NCI-H1436 (cell line): ENCODE data around the gene DNASE1L1.
"Not testable (repeated sequence)": the region's sequence is repeated elsewhere in the genome, so short reads cannot be mapped to it uniquely, and the experiment has no call there.

Source experiments
- DNase-seq: peaks from one replicate; lab custom pipeline; 2025; lab: John Stamatoyannopoulos, UW

The DNASE1L1 gene

DNA sequence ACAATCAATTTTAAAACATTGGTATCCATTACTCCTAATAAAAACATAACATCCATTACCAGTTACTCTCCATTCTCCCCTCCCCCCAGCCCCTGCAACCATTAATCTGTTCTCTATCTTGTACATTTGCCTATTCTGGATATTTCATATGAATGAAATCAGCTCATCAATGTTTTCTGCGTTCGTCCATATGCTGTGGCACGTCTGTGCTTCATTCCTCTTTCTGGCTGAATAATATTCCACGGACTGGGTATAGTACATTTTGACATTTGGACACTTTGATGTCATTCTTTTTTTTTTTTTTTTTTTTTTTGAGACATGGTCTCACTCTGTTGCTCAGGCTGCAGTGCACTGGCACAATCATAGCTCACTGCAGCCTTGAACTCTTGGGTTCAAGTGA lies 5.2 kb downstream of the DNASE1L1 start:
- no peak for DNase-seq

GRCh38 chrX:154403192-154403591 lies 5.9 kb downstream of the DNASE1L1 start:
- no peak for DNase-seq

DNA sequence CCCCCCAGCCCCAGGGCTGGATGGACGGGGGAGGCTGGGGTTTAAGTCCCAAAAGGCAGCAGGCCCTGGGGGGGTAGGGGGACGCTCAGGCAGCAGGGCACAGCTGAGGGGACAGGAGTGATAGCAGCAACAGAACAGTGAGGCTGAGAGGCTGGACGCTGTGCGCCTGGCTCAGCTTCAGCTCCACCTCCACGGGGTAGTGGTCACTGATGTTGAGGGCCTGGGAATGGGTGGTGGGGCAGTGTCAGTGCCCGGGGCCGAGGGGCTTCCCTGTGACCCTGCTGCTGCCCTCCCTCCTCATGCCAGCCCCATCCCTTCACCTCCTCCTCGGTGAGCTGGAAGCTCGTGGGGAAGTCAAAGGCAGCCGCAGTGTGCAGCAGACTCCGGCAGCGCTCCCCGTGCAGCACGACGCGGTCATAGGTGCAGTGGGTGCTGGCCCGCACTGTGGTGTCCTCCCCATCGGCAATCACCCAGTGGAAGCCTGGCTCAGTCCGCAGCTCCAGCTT lies 6.4 kb downstream of the DNASE1L1 start:
- DNase-seq, result no peak

GRCh38 chrX:154401918-154402621 lies 7.0 kb downstream of the DNASE1L1 start:
- no peak for DNase-seq

- no peak for DNase-seq
These were observed 7.8 kb downstream of the DNASE1L1 start for GRCh38 chrX:154401045-154401799.

DNA sequence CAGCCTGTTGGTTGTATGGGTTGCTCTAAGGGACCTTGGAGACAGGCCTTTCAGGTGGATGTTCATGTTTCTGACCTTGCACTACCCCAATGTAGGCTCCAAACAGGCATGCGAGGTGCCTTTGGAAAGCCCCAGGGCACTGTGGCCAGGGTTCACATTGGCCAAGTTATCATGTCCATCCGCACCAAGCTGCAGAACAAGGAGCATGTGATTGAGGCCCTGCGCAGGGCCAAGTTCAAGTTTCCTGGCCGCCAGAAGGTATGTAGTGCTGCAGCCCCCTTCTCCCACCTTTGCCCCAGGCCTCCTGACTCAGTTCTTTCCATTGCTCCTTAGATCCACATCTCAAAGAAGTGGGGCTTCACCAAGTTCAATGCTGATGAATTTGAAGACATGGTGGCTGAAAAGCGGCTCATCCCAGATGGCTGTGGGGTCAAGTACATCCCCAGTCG lies 8.7 kb downstream of the DNASE1L1 start:
- DNase-seq, result not testable (repeated sequence)

DNA sequence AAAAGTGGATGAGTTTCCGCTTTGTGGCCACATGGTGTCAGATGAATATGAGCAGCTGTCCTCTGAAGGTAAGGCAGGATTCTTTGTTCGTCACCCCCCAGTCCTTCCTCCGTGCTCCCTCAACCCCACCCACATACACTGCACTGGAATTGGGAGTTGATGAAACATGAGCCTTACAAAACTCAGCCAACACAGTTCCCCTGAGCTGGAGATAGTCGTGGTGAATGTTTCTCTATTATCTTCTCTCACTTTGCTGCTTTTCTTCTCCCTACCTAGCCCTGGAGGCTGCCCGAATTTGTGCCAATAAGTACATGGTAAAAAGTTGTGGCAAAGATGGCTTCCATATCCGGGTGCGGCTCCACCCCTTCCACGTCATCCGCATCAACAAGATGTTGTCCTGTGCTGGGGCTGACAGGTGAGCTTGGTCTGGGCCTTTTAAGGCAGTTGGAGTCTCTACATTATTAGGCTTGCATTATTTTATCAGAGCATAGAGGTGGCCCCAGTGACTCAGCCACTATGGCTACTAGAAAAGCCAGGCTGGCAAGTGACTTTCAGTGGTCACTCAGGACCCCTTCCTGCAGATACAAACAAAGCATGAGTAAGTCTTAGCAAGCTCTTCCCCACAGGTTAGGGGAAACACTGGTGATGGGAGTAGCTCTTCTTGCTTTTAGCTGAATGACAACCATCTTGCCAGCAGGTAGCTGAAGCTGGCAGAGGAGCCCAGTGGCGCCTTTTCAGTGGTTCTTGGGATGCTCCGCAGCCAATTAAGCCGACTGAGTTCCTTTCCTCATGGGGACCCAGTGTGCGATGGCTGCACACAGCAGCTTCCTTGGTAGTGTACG lies 9.3 kb downstream of the DNASE1L1 start:
- no peak for DNase-seq

- DNase-seq, result peak; percentile 81
These were observed 10.2 kb downstream of the DNASE1L1 start for GRCh38 chrX:154398668-154399526.

DNA sequence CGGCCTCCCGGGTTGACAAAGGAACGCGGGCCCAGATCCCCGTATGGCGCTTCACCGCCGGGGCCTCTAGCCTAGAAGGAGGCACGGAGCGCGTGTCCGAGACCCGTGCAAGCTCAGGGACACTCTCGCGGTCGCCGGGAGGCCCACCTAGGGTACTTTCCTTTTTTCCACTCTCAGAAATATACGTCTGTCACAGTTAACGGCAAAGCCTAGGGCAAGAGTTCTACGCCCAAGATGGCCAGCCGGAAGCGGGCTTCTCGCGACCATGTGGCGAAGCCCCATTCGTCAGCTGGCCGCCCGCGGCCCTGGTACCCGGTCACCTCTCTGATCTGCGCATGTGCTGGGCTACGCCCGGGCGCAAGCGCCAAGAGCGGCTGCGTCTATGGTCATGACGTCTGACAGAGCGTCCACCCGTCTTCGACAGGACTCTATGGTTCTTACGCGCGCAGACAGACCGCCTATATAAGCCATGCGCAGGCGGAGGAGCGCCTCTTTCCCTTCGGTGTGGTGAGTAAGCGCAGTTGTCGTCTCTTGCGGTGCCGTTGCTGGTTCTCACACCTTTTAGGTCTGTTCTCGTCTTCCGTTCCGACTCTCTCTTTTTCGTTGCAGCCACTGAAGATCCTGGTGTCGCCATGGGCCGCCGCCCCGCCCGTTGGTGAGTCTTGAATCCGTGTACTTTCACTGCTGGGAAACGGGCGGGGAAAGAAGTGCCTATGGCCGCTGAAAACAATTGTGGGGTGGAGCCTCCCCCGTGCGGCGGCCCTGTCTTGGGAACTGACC lies 11.0 kb downstream of the DNASE1L1 start, which contains the start of gene RPL10:
RPL10 (plus strand) TSS at position 490 of the 780 bp plus-strand sequence; CDS start at position 633, 143 bp downstream.
- DNase-seq, result peak; percentile 98

GRCh38 chrX:154396973-154397887 lies 11.8 kb downstream of the DNASE1L1 start:
- DNase-seq, result peak; percentile 59

- not testable (repeated sequence) for DNase-seq
These were observed 12.7 kb downstream of the DNASE1L1 start for GRCh38 chrX:154396363-154396762.

DNA sequence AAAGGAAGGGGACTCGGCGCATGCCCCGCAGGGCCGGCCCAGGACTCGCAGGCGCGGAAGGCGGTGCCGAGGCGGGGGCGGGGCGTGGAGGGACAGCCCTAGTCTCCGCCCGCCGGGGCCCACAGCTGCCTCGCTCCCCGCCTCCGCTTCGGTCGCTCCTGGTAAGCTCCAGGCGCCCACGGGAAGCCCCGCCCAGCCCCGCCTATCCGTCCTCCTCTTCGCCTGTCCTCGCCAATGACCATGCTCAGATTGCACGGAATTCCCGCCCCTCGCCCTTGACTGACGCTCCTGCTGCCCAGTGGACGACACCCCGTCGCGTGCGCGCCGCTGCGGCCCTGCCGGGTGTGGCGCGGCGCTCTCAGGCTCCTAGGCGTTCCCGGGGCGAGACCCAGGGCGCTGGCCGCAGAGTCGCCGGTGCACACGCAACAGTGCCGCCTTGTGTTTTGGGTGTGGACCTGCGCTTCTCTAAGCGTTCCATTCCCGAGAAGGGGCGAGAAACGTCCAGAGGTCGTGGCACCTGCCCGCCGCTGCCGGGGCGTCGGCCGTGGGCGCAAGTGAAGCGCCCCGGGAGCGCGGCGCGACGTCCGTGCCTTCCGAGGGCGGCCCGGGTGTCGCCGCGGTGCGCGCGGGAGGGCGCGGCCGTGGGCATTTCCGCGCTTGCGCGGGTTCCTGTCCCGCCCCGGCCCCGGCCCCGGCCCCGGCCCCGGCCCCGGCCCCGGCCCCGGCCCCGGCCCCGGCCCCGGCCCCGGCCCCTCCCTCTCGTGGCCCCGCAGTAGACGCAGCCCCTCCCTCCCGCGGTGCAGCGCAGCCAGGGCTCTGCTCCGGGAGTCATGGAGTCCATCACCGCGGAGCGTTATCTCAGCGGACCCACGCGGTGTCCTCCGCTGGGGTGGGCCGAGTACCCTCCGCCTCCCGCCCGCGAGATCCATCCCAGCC lies 19.0 kb downstream of the DNASE1L1 start:
- DNase-seq, result not testable (repeated sequence)

DNA sequence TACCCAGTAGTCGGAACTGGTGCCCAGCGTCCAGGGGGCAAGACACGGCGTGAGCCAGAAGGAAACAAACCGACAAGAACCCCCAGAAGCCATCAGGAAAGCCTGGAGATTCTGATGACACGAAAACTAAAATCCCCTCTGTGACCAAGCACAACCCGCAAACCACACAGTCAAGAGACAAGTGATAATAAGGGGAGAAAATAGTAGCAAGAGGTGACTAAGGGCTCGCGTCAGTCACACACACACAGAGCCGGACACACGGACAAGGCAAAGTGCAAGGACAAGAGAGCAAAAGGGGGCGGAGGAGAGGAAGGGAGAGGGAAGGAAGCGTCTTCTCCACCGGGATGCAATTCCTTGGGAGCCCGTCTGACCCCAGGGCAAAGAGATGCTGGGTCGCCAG lies 20.4 kb downstream of the DNASE1L1 start:
- not testable (repeated sequence) for DNase-seq

- not testable (repeated sequence) for DNase-seq
These were observed 21.0 kb downstream of the DNASE1L1 start for GRCh38 chrX:154388094-154388493.

DNA sequence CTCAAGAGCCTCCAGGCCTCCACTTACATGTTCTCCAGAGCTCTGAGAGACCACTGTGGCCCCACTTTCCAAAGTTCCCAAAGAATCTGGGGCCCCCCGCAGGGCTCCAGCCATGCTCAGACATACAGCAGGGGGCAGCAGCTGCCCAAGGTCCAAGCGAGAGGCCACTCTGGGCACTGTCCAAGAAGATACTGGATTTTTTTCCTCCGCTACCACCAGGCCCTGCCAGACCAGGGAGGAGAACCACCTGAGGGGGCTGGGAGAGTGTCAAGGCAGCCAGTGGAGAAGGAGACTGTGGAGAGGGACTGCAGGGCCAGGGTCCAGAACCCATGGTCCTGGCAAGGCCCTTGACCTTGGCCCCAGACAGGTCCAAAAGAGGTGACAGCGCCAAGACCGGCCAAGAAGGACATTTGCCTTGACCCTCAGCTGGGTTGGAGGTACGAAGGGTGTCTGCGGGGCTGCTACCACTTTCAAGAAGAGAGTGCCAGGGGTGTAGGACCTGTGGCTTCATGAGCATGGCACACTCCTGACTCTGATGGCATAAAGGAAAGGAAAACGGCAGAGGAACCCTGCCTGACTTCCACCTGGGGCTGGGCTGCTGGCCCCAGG lies 24.7 kb downstream of the DNASE1L1 start:
- DNase-seq, result no peak

DNA sequence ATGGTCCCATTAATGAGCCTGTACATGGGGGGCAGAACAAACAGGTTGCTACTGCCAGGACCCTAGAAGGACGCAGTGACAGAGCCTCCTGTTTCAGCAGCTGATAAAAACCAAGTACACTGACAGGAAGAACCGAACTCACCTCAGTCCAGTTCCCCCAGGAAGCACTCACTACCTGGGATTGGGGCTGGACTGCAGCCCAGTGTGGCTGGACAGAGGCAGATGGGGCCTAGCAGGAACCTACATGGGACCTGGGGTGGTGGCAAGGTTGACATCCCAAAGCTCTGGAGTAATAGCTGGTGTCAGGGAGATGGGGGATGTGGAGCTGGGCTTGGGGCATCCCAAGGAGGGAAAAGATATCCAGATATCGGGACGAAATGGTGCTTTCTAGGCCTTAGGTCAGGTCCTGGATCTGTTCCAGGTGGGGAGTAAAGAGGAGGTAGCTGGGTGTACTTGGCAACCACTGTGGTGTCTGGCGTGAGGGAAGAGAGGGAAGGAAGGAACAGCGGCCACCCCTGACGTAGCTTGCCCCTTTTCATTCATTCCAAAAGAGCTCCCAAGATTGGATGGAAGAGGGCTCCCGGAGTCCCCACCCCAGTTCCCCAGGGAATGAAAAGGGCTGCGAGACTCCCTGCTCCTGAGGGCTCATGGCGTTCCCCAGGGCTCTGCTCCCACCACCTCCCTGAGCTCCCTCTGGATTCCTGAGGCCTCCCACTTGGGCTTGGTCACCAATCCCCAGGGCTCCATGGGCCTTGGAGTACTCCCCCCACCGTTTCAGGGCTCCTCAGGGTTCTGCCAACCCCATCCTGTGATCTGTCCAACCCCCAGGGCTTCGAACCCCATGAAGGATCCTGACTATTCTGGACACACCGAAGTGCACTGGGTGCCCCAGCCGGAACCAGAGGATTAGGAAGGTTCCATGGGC lies 25.4 kb downstream of the DNASE1L1 start:
- DNase-seq, result no peak
